HG02870 (cell line): Measurements from ENCODE around the gene MUTYH.

Experiments used
- ATAC-seq: cut with Tn5 transposase; IDR thresholded peaks from one replicate; pipeline ENCODE4 v1.9.1; 2021; ENCODE audit warnings: mild to moderate bottlenecking, moderate library complexity; ENCODE audit not compliant: unreplicated experiment

MUTYH gene

DNA sequence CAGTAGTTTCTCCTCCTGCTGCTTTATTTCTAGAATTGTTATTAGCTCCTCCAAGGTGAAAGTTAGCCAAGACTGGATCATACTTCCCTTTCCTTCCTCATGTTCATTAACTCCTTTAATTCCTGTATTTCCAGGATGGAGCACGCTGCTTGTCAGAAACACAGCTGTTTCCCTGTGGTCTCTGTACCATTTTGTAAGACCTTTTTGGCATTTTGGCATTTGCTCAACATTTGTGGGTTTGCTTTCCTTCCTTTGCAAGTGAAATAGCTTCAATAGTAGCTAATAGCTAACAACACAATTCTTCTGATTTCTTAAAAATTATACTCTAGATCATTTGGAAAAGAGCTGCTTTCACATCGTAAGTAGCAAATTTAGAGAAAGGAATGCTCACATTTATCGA, 57.9 kb downstream of the MUTYH start:
- no peak for ATAC-seq
